ENCODE results near the gene SFXN5. TPM values are rescaled to one million over a fixed set of nuclear protein-coding genes. Genes with fewer than 3 reads are reported as not detected.
"Not testable (repeated sequence)": the region's sequence is repeated elsewhere in the genome, so short reads cannot be mapped to it uniquely, and the experiment has no call there.

SFXN5 gene
- total RNA-seq, 1 experiment from 2014 or later: 20.5 TPM

DNA sequence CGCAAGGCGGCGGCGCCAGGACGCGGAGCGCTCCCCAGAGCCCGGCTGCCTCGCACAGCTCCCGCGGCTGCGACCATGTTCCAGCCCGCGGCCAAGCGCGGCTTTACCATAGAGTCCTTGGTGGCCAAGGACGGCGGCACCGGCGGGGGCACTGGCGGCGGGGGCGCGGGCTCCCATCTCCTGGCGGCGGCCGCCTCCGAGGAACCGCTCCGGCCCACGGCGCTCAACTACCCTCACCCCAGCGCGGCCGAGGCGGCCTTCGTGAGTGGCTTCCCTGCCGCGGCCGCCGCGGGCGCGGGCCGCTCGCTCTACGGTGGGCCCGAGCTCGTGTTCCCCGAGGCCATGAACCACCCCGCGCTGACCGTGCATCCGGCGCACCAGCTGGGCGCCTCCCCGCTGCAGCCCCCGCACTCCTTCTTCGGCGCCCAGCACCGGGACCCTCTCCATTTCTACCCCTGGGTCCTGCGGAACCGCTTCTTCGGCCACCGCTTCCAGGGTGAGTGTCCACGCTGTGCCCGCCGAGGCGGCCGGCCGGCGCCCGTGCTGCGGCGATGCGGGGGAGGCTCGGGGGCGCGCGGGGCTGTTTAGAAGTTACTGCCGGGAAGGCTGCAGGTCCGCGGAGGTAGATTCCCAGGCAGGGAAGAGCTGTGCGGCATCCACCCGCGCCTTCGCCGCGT lies 153.5 kb downstream of the SFXN5 start:
- Histone ChIP-seq H3K27ac (no peak overlapping the region), H3K4me1 (no peaks in the 10 kb centered on the region), H3K4me3 (peak overlapping the region; percentile 33), H3K27me3 (peaks cover 64% of the 10 kb centered on the region), H3K36me3 (no peaks in the 10 kb centered on the region), H3K9me3 (replicated peaks) (no peaks in the 10 kb centered on the region)
- no peak for DNase-seq

- H3K27ac ChIP-seq: no peak within 1 kb of the TSS
- DNase-seq: no peak
- no peaks in the 10 kb centered on the region for H3K36me3 ChIP-seq
- no peaks in the 10 kb centered on the region for H3K9me3 ChIP-seq (replicated peaks)
- no peaks in the 10 kb centered on the region for H3K4me1 ChIP-seq
- H3K27me3 ChIP-seq: peaks cover 64% of the 10 kb centered on the region
- peak within 1 kb of the TSS; percentile 33 for H3K4me3 ChIP-seq
These were observed 154.2 kb downstream of the SFXN5 start, which contains the start of gene EMX1 for GRCh38 chr2:72917138-72917876. TSS of gene EMX1 (plus strand) at chr2:72917519. CDS start at chr2:72917853, 334 bp downstream.

GRCh38 chr2:72916743-72917137 lies 154.8 kb downstream of the SFXN5 start:
- DNase-seq: no peak

DNA sequence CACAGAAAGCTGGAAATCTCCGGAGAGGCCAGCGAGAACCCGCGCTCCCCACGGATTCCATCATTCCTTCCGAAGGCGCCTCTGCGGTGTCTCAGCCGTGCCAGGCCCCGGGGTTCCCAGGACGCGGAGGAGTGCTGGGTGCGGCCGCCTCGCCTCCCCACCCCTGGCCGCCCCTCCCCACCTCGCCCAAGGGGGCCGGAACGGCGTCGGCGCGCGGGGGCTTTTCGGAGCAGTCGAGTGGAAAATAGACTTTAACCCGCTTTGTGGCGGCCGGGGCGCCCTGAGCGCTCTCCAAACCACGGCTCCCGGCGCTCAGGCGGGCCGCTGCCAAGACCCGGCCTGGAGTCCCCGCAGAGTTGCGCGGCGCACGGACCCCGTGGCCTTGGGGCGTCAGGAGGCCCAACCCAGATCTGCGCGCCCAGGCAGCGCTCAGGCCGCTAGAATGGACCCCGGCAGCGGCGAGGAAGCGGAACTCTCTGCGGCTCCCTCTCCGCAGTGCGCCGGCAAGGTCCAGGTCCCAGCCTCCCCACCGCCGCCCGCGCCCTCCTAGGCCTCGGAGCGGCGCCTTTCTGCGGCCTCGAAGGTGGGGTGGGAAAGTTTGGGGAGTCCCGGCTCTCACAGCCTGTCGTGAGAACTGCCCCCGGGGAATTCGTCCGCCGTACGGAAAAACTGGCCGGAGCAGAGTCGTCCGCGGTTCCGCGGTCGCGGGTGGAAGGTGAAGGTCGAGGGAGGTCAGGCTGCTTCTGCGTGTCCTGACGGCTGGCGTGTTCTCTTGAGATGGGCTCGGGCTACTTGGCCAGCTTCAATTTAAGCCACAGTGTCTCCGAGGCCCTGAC lies 155.4 kb downstream of the SFXN5 start:
- Histone ChIP-seq H3K27ac (no peak overlapping the region), H3K4me1 (no peaks in the 10 kb centered on the region), H3K4me3 (peak overlapping the region; percentile 46), H3K9me3 (replicated peaks) (no peaks in the 10 kb centered on the region), H3K27me3 (peaks cover 55% of the 10 kb centered on the region), H3K36me3 (no peaks in the 10 kb centered on the region)
- DNase-seq: no peak

More at GRCh38 chr2:72916743-72917137, 154.8 kb downstream of the SFXN5 start:
- Histone ChIP-seq H3K27ac (no peak overlapping the region), H3K4me3 (no peak overlapping the region), H3K9me3 (replicated peaks) (no peaks in the 10 kb centered on the region), H3K27me3 (peaks cover 58% of the 10 kb centered on the region), H3K36me3 (no peaks in the 10 kb centered on the region), H3K4me1 (no peaks in the 10 kb centered on the region)

DNA sequence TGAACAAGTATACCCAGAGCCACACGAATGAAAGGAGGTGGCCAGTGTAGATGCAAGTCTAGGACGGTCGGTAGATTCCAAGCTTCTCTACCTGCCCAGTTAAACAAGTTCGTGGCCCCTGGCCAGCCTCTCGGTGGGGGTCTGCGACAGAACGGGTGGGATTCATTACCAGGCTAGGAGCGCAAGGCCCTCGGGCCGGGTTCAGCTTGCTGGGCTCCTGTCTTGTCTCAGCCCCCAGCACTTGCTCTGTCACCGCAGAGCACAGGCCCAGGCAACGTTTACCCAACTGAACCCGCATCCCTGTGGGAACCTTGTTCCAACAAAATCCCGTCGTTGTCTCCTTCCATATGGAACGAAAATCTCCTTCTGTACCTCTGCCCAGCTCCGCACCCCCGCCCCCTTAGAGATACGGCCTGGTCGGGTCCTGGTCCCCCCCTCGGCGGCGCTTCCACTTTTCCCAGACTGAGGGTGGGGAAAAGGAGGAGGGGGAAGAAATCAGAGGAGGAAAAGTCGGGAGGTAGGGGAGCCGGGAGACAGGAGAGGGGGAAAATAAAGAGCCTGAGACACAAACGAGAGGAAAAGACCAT lies 156.1 kb downstream of the SFXN5 start:
- Histone ChIP-seq H3K4me1 (no peaks in the 10 kb centered on the region), H3K27ac (no peak overlapping the region)
- no peak for DNase-seq

DNA sequence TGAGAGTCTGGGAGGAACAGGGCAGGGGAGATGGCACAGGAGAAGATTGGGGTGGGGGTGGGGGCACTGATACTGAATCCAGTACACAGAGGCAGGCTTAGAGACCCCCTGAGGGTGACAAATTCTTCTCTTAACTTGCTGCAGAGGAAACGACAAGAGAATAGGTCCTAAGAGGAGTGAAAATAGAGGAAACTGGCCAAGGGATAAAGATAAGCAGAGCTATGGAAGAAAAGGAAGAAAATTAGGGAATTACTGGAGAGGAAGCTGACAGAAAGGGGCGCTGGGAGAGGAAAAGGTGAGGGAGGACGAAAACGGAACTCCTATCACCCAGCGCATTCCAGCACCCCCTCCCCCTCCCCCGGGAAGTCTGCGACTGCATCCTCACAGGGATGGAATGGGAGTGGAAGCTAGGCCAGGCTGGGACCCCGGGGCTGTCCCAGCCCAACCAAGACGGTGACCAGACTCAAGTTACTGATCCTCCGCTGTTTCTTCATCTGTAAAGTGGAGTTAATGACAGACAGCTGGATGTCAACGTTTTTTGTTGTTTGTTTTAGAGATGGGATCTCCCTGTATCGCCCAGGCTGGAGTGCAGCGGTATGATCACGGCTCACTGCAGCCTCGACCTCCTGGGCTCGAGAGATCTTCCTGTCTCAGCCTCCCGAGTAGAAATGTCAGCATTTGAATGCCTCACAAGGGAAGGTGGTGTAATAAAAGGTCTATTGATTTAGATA lies 156.8 kb downstream of the SFXN5 start:
- Histone ChIP-seq H3K4me3 (no peak overlapping the region), H3K9me3 (replicated peaks) (no peaks in the 10 kb centered on the region), H3K4me1 (no peaks in the 10 kb centered on the region), H3K27me3 (peaks cover 47% of the 10 kb centered on the region), H3K36me3 (no peaks in the 10 kb centered on the region), H3K27ac (no peak overlapping the region)
- no peak for DNase-seq

More for the DNA sequence above, 156.1 kb downstream of the SFXN5 start:
- Histone ChIP-seq H3K4me3 (peak overlapping the region; percentile 46), H3K9me3 (replicated peaks) (no peaks in the 10 kb centered on the region), H3K36me3 (no peaks in the 10 kb centered on the region), H3K27me3 (peaks cover 51% of the 10 kb centered on the region)

DNA sequence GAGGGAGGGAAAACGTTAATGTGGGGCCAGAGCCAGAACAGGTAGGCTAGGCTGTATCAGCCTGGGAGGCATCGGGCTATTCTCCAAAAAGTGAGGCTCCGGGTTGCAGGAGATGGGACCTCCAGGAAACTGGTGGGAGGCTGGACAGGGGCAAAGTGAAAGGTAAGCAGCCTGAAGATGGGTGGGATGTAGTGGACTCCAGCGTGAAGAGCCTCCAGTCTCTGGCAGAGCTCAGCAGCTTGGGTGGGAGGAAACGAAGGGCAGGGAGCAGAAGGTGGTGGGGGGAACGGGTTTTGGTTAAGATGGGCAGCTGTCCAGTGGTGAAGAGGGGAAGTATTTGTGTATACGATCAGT lies 157.3 kb downstream of the SFXN5 start:
- Histone ChIP-seq H3K9me3 (replicated peaks) (no peaks in the 10 kb centered on the region), H3K27ac (no peak overlapping the region), H3K4me1 (no peaks in the 10 kb centered on the region), H3K36me3 (no peaks in the 10 kb centered on the region), H3K4me3 (no peak overlapping the region), H3K27me3 (peaks cover 44% of the 10 kb centered on the region)
- DNase-seq: no peak

DNA sequence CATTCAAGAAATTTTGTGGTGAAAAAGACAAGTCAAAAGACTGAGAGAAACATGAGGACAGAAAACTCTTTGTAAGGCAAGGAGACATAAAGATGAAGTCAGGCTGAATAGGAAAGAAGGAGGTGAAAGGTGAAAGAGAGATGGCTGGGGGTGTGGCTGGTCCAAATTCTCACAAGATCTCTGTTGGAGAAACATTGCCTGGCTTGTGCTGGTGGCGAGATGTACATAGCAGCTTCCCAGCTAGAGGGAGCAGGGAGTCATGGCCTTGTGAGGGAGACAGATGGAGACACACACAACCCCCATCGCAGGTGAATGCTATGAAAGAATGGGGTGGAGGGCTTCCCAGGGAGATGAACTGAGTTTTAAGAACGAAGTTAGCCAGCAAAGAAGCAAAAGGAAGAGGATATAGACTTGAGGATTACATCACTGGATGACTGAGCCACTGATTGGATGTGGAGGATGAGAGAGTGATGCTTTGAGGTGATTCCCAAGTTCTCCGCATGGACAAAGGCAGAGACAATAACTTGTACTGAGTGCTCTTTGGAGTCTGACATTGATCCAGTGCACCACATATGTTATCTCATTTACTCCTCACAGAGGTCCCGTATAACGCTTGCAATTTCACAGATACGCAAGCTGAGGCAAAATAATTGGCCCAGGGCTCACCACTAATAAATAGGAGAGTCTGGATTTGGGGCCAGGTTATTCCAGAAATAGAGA lies 157.9 kb downstream of the SFXN5 start:
- DNase-seq: no peak
- Histone ChIP-seq H3K4me1 (no peaks in the 10 kb centered on the region), H3K27ac (no peak overlapping the region), H3K36me3 (no peaks in the 10 kb centered on the region), H3K27me3 (peaks cover 39% of the 10 kb centered on the region), H3K4me3 (no peak overlapping the region), H3K9me3 (replicated peaks) (0 out of 2 replicates have a peak, but pooled peaks cover 3% of the 10 kb centered on the region)

DNA sequence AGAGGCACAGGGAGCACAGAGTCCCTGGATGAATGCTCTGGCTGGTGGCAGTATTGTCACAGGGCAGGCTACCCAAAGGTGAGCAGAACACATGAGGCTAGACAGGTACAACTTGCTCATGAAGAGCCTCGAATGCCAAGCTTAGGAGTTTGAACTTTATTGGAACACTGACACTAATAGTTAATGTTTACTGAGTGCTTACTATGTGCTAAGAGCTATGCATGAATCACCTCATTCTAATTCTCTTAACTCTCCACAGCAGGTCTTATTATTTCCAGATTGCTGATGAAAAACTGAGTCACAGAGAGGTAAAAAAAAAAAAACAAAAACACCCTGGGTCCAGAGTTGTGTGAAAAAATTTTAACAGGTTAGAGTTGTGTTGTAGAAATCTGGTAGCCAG lies 160.3 kb downstream of the SFXN5 start:
- no peak for DNase-seq
- H3K9me3 ChIP-seq (replicated peaks): 0 out of 2 replicates have a peak, but pooled peaks cover 3% of the 10 kb centered on the region
- H3K36me3 ChIP-seq: no peaks in the 10 kb centered on the region
- H3K4me1 ChIP-seq: no peaks in the 10 kb centered on the region
- no peak overlapping the region for H3K27ac ChIP-seq
- H3K27me3 ChIP-seq: peaks cover 29% of the 10 kb centered on the region
- H3K4me3 ChIP-seq: no peak overlapping the region

GRCh38 chr2:72908741-72909140 lies 162.8 kb downstream of the SFXN5 start:
- no peak for DNase-seq
- H3K27me3 ChIP-seq: peaks cover 16% of the 10 kb centered on the region
- H3K36me3 ChIP-seq: no peaks in the 10 kb centered on the region
- no peak overlapping the region for H3K27ac ChIP-seq
- H3K4me1 ChIP-seq: no peaks in the 10 kb centered on the region; the same call in 1 of the 2 replicates
- H3K9me3 ChIP-seq (replicated peaks): peaks cover 6% of the 10 kb centered on the region; the same call in 1 of the 2 replicates
- H3K4me3 ChIP-seq: no peak overlapping the region

GRCh38 chr2:72907369-72907768 lies 164.1 kb downstream of the SFXN5 start:
- not testable (repeated sequence) for H3K36me3 ChIP-seq; DNase-seq; H3K9me3 ChIP-seq (replicated peaks); H3K27ac ChIP-seq; H3K4me3 ChIP-seq; H3K4me1 ChIP-seq
- H3K27me3 ChIP-seq: peaks cover 11% of the 10 kb centered on the region

DNA sequence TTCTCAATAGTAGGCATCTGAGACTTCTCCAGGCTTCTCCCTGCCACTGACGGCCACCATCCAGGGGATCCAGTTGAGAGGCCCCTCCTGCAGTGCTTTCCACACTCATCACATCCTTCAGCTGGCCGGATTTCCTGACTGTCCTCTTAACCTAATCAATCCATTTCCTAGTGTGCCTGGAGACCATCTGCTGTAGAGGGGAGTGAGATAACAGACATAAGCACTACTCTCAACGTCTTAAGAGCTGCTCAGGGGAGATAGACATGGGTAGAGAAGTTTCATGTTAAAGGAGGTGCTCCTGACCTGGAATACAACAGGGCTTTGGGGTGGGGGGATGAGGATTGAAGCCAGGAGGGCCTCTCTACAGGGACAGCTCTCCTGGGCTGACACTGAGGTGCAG lies 170.1 kb downstream of the SFXN5 start:
- H3K27ac ChIP-seq: no peak overlapping the region
- peaks cover 5% of the 10 kb centered on the region for H3K4me1 ChIP-seq
- no peaks in the 10 kb centered on the region for H3K36me3 ChIP-seq
- peaks cover 4% of the 10 kb centered on the region; the same call in 1 of the 2 replicates for H3K9me3 ChIP-seq (replicated peaks)
- DNase-seq: no peak
- peaks cover 9% of the 10 kb centered on the region; the same call in 1 of the 2 replicates for H3K27me3 ChIP-seq
- no peak overlapping the region for H3K4me3 ChIP-seq

GRCh38 chr2:72900191-72900825 lies 171.2 kb downstream of the SFXN5 start:
- H3K9me3 ChIP-seq (replicated peaks): no peaks in the 10 kb centered on the region
- H3K36me3 ChIP-seq: no peaks in the 10 kb centered on the region
- no peak overlapping the region for H3K27ac ChIP-seq
- peaks cover 6% of the 10 kb centered on the region; the same call in 1 of the 2 replicates for H3K4me1 ChIP-seq
- no peak for DNase-seq
- no peak overlapping the region for H3K4me3 ChIP-seq
- peaks cover 9% of the 10 kb centered on the region; the same call in 1 of the 2 replicates for H3K27me3 ChIP-seq
